Mammary epithelial cell (primary cell): ENCODE measurements around the gene APCDD1.

Source experiments
- CTCF ChIP-seq, 2 donors: IDR thresholded peaks in 1 of 2; conservative IDR thresholded peaks in 1 of 2; 2 replicates each; pipeline ENCODE4 v1.5.1; 2011 to 2012; ENCODE audit warnings: inconsistent platforms in 2 of 2, low read length in 2 of 2, mild to moderate bottlenecking in 2 of 2, control low read depth in 1 of 2, low read depth in 1 of 2; ENCODE audit not compliant: insufficient read depth in 1 of 2; ENCODE audit errors: extremely low read depth in 1 of 2
- EZH2 ChIP-seq: IDR thresholded peaks from 2 replicates; pipeline ENCODE4 v1.6.1; 2012; ENCODE audit warnings: low read length, inconsistent platforms, borderline replicate concordance

GRCh38 chr18:10457767-10458166 lies 3.3 kb downstream of the APCDD1 start:
- TF ChIP-seq CTCF (conservative IDR thresholded peaks at IDR 0.05 in 1 of 2, IDR thresholded peaks at IDR 0.05 in 1 of 2; ENCODE audit: extremely low read depth in 1 of 2, insufficient read depth in 1 of 2, low read depth in 1 of 2, low read length in 2 of 2) = no peak
- TF ChIP-seq EZH2 = no peak
